MM.1S (cell line): ENCODE measurements around the gene CCDC159.

Experiments used
- DNase-seq: peaks from one replicate; pipeline ENCODE4 v3.0.0-alpha.2; 2015
- H2AFZ ChIP-seq: fragments of 300-600 bp; sonication (generic); 2 replicates; pipeline ENCODE4 v1.6.0; 2016; ENCODE audit warnings: antibody characterized with exemption, low read length
- H3F3A ChIP-seq: fragments of 300-600 bp; sonication (generic); 2 replicates; pipeline ENCODE4 v1.6.1; 2016; ENCODE audit warnings: mild to moderate bottlenecking, antibody characterized with exemption, low read length, moderate library complexity, mixed read lengths; ENCODE audit not compliant: insufficient read depth
- H3K27ac ChIP-seq: fragments of 300-600 bp; sonication (generic); 2 replicates; pipeline ENCODE4 v1.5.1; 2016; ENCODE audit warnings: mild to moderate bottlenecking, low read length
- H3K27me3 ChIP-seq: fragments of 300-600 bp; sonication (generic); replicated peaks from 2 replicates; pipeline ENCODE4 v1.6.0; 2016; ENCODE audit warnings: low read length; ENCODE audit not compliant: insufficient read depth
- H3K36me3 ChIP-seq: fragments of 300-600 bp; sonication (generic); replicated peaks from 2 replicates; pipeline ENCODE4 v1.6.1; 2016; ENCODE audit warnings: mild to moderate bottlenecking, low read length, mixed read lengths; ENCODE audit not compliant: insufficient read depth
- H3K4me1 ChIP-seq: fragments of 300-600 bp; sonication (generic); 2 replicates; pipeline ENCODE4 v1.6.1; 2016; ENCODE audit warnings: low read length, mixed read lengths
- H3K4me2 ChIP-seq: fragments of 300-600 bp; sonication (generic); 2 replicates; pipeline ENCODE4 v1.6.0; 2016; ENCODE audit warnings: low read depth, low read length
- H3K4me3 ChIP-seq: fragments of 300-600 bp; sonication (generic); 2 replicates; pipeline ENCODE4 v1.5.1; 2016; ENCODE audit warnings: low read length, mixed read lengths
- H3K79me2 ChIP-seq: fragments of 300-600 bp; sonication (generic); 2 replicates; pipeline ENCODE4 v1.6.1; 2016; ENCODE audit warnings: mixed run types, low read length, mixed read lengths
- H3K9ac ChIP-seq: fragments of 300-600 bp; sonication (generic); 2 replicates; pipeline ENCODE4 v1.6.1; 2016; ENCODE audit warnings: low read length, mixed read lengths
- H3K9me2 ChIP-seq: fragments of 300-600 bp; sonication (generic); replicated peaks from 2 replicates; pipeline ENCODE4 v1.6.1; 2016; ENCODE audit warnings: mild to moderate bottlenecking, low read length, mixed read lengths; ENCODE audit not compliant: insufficient read depth
- H3K9me3 ChIP-seq: fragments of 300-600 bp; sonication (generic); replicated peaks from 2 replicates; pipeline ENCODE4 v1.6.1; 2016; ENCODE audit warnings: mild to moderate bottlenecking, low read length, mixed read lengths; ENCODE audit not compliant: insufficient read depth
- H4K20me1 ChIP-seq: fragments of 300-600 bp; sonication (generic); 2 replicates; pipeline ENCODE4 v1.6.1; 2016; ENCODE audit warnings: mild to moderate bottlenecking, low read length, moderate library complexity, mixed read lengths; ENCODE audit not compliant: insufficient read depth
- CTCF ChIP-seq: fragments of 300-600 bp; sonication (generic); IDR thresholded peaks from 2 replicates; pipeline ENCODE4 v1.5.1; 2016; ENCODE audit warnings: antibody characterized with exemption, low read length, mixed read lengths
- EZH2 ChIP-seq: fragments of 300-600 bp; sonication (generic); optimal IDR thresholded peaks from 2 replicates; pipeline ENCODE3; 2017; ENCODE audit warnings: low read depth, mild to moderate bottlenecking, antibody characterized with exemption, low read length, mixed read lengths
- EZH2phosphoT487 ChIP-seq: fragments of 300-600 bp; sonication (generic); IDR thresholded peaks from 2 replicates; pipeline ENCODE4 v1.6.1; 2018; ENCODE audit warnings: antibody characterized with exemption, low read length

Gene CCDC159

DNA sequence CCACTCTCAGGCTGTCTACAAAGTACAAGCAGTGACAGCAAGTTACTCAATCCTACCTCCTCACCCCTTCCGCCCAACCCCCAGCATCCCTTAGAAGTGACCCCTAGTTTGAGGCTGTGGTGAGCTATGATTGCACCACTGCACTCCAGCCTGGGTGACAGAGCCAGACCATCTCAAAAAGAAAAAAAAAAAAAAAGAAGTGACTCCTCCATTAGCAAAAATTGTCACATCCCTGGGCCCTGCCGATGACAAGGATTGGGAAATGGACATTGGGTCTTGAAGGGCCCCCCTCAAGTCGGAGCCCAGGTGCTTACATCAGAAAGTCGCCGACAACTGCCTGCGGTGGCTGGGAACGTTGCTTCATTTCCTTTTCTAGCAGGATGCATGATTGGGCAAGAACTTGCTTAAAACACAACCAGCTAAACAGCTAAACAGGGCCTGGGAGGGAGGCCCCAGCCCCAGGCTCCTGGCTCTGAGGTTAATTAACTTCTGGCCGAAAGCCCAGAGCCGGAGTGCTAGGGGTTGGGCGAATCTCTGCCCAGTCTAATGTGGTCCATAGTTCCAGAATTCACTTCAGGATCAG is 22.1 kb upstream of the CCDC159 start:
- Histone ChIP-seq H3K9me3 (no peaks in the 10 kb centered on the region), H4K20me1 (no peaks in the 10 kb centered on the region), H3K9me2 (no peaks in the 10 kb centered on the region), H3K4me2 (no peak overlapping the region), H3K79me2 (no peaks in the 10 kb centered on the region), H3K27me3 (no peaks in the 10 kb centered on the region), H3K4me3 (no peak overlapping the region), H3K27ac (no peak overlapping the region), H3F3A (no peaks in the 10 kb centered on the region), H2AFZ (no peak overlapping the region), H3K36me3 (no peaks in the 10 kb centered on the region), H3K4me1 (no peaks in the 10 kb centered on the region), H3K9ac (no peak overlapping the region)
- DNase-seq: no peak
- TF ChIP-seq EZH2 (no peak), EZH2phosphoT487 (no peak)

GRCh38 chr19:11324748-11325389 is 21.4 kb upstream of the CCDC159 start:
- Histone ChIP-seq H2AFZ (no peak overlapping the region), H3F3A (no peaks in the 10 kb centered on the region), H4K20me1 (no peaks in the 10 kb centered on the region), H3K4me1 (no peaks in the 10 kb centered on the region), H3K36me3 (no peaks in the 10 kb centered on the region), H3K9me2 (no peaks in the 10 kb centered on the region), H3K4me3 (no peak overlapping the region), H3K9me3 (no peaks in the 10 kb centered on the region), H3K27me3 (no peaks in the 10 kb centered on the region), H3K27ac (no peak overlapping the region), H3K79me2 (no peaks in the 10 kb centered on the region), H3K4me2 (no peak overlapping the region), H3K9ac (no peak overlapping the region)
- DNase-seq: no peak
- no peak for TF ChIP-seq EZH2phosphoT487
- no peak for TF ChIP-seq CTCF

GRCh38 chr19:11325544-11325943 is 20.8 kb upstream of the CCDC159 start:
- Histone ChIP-seq H2AFZ (no peak overlapping the region), H3K4me3 (no peak overlapping the region), H3F3A (no peaks in the 10 kb centered on the region), H3K9ac (no peak overlapping the region), H3K79me2 (no peaks in the 10 kb centered on the region), H3K27ac (no peak overlapping the region), H3K4me1 (no peaks in the 10 kb centered on the region), H3K9me2 (no peaks in the 10 kb centered on the region), H3K4me2 (no peak overlapping the region), H3K9me3 (no peaks in the 10 kb centered on the region), H3K27me3 (no peaks in the 10 kb centered on the region), H4K20me1 (no peaks in the 10 kb centered on the region), H3K36me3 (no peaks in the 10 kb centered on the region)
- no peak for DNase-seq
- TF ChIP-seq EZH2 (no peak), CTCF (no peak)

- Histone ChIP-seq H3K4me2 (no peak overlapping the region), H3K4me3 (no peak overlapping the region), H3K9me2 (no peaks in the 10 kb centered on the region), H3F3A (no peaks in the 10 kb centered on the region), H3K9me3 (no peaks in the 10 kb centered on the region), H3K4me1 (no peaks in the 10 kb centered on the region), H3K9ac (no peak overlapping the region), H3K27ac (no peak overlapping the region), H4K20me1 (no peaks in the 10 kb centered on the region), H3K27me3 (no peaks in the 10 kb centered on the region), H2AFZ (no peak overlapping the region), H3K36me3 (no peaks in the 10 kb centered on the region), H3K79me2 (no peaks in the 10 kb centered on the region)
- no peak for DNase-seq
- TF ChIP-seq EZH2 (no peak), EZH2phosphoT487 (no peak), CTCF (no peak)
Measured at GRCh38 chr19:11330127-11330526, 16.2 kb upstream of the CCDC159 start.
